Lower leg skin (tissue), 4 donors: ENCODE data around the gene AAMP. TPM values are rescaled to one million over a fixed set of nuclear protein-coding genes. Genes with fewer than 3 reads are reported as not detected.

Experiments used
- DNase-seq, 2 donors: peaks; one replicate each; pipeline ENCODE4 v3.0.0-alpha.2; 2019; ENCODE audit warnings: low spot score in 2 of 2
- H3K4me3 ChIP-seq: fragments of 200-600 bp; sonication (generic); 2 replicates; pipeline ENCODE4 v1.5.1; 2017; ENCODE audit warnings: mild to moderate bottlenecking, low read depth; ENCODE audit not compliant: poor library complexity, severe bottlenecking
- POLR2A ChIP-seq, 2 donors: fragments of 450-650 bp; IDR thresholded peaks; one replicate each; pipeline ENCODE4 v1.6.1; 2016 to 2017; ENCODE audit warnings: antibody characterized with exemption in 2 of 2, mild to moderate bottlenecking in 1 of 2, moderate library complexity in 1 of 2
- WGBS, 2 donors: methylation state at CpG; one replicate each; pipeline ENCODE4 v1.1.5; 2018; 5-methylcytosine and 5-hydroxymethylcytosine counted together
- intact Hi-C: fragments of 100-400 bp; cut with DNase I; formaldehyde crosslinking; loops from one replicate; pipeline ENCODE4 v1.15.0; 2023; ENCODE audit warnings: low total_unique reads
- total RNA-seq, 4 donors: library from RNA; depleted of rRNA; stranded (reverse); fragments of >200 nt; gene quantifications; one replicate each; pipeline ENCODE4 v1.1.0, GENCODE V29; 2016
- TF ChIP-seq, protein P1 (sequence below), 3 donors: fragments of 450-650 bp; IDR thresholded peaks; one replicate each; pipeline ENCODE4 v1.5.1; 2016; ENCODE audit warnings: antibody characterized with exemption in 3 of 3, mild to moderate bottlenecking in 3 of 3, moderate library complexity in 2 of 3

The AAMP gene
- total RNA-seq, 4 donors from 2014 or later: 142 to 171 (median 151) TPM

DNA sequence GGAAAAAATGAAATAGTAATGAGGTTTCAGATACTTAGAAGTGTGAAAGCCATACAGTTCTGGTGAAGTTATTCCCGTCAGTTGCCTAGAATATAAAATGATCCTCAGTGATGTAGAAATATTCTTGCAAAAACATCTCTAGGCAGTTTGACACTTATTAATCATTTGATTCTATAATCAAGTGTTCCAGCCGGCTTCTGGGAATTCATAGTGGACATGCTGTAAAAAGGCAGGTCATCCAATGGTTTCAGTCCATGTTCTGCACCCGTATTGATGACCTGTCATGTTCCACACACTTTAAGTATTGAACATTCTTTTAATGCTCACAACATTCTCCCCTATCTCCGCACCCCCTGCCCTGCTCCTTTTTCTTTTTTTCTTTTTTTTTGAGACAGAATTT lies 33.1 kb downstream of the AAMP start:
- intact Hi-C loops: no loop called here
- WGBS, 2 donors: 87 to 95% methylated on average over 4 of the region's 4 CpGs
- DNase-seq: no peak
- H3K4me3 ChIP-seq: no peak overlapping the region
- TF ChIP-seq POLR2A (IDR thresholded peaks at IDR 0.05): no peak
- TF ChIP-seq, protein P1, sequence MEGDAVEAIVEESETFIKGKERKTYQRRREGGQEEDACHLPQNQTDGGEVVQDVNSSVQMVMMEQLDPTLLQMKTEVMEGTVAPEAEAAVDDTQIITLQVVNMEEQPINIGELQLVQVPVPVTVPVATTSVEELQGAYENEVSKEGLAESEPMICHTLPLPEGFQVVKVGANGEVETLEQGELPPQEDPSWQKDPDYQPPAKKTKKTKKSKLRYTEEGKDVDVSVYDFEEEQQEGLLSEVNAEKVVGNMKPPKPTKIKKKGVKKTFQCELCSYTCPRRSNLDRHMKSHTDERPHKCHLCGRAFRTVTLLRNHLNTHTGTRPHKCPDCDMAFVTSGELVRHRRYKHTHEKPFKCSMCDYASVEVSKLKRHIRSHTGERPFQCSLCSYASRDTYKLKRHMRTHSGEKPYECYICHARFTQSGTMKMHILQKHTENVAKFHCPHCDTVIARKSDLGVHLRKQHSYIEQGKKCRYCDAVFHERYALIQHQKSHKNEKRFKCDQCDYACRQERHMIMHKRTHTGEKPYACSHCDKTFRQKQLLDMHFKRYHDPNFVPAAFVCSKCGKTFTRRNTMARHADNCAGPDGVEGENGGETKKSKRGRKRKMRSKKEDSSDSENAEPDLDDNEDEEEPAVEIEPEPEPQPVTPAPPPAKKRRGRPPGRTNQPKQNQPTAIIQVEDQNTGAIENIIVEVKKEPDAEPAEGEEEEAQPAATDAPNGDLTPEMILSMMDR (IDR thresholded peaks at IDR 0.05): no peak

DNA sequence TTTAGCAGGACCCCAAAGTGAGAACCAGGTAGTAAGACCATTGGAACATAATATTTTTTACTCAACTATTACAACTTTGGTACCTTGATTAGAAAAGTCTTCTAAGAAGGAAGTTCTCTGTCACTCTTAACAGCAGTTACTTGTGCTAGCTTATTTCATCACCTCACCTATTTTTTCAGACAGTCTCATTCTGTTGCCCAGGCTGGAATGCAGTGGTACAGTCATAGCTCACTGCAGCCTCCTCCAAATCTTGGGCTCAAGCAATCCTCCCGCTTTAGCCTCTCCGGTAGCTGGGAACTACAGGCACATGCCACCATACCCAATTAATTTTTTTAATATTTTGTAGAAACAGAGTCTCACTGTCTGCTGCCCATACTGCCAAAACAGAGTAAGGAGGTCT lies 34.9 kb downstream of the AAMP start:
- no peak for DNase-seq
- H3K4me3 ChIP-seq: no peak overlapping the region
- intact Hi-C loops: no loop called here
- TF ChIP-seq, protein P1 (IDR thresholded peaks at IDR 0.05): no peak
- no peak for TF ChIP-seq POLR2A (IDR thresholded peaks at IDR 0.05)
- 98 to 100% methylated on average over 2 of the region's 2 CpGs for WGBS, 2 donors

DNA sequence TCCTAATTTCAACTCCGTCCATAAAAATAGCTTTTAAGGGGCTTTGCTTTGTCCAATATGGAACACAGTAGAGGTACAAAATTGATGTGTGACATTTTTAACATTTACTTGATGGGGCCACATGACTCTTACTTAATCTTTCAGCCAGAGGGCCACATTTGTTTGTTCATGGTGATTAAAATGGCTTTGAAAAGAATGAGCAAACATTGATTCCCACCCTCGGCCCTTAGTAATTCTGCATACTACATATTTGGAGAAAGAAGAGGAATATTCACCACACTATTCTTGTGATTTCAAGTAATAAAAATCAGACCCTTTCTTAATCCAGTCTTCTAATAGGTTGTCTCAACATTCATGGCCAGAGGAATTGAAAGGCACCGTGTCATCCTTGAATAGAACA lies 35.4 kb downstream of the AAMP start:
- 57 to 62% methylated on average over 3 of the region's 3 CpGs for WGBS, 2 donors
- no peak overlapping the region for H3K4me3 ChIP-seq
- DNase-seq: no peak
- TF ChIP-seq, protein P1 (IDR thresholded peaks at IDR 0.05): no peak
- no peak for TF ChIP-seq POLR2A (IDR thresholded peaks at IDR 0.05)
- intact Hi-C loops: no loop called here

DNA sequence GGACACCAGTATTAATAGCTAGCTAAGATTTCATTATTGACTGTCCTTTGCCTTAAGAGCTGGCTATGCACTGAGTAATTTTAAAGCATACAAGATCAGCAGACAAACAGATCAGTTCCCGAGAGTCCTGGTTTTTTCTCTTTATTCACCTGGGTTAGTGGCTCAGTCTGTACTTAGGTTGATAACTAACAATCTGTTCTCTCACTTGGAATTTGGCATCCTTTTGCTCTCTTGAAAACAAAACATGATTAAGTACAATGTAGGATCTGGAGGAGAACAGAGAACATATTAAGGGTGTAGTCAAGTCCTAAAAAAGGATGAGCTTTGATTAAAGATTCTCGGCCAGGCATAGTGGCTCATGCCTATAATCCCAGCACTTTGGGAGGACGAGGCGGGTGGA lies 36.4 kb downstream of the AAMP start:
- intact Hi-C loops: no loop called here
- no peak overlapping the region for H3K4me3 ChIP-seq
- TF ChIP-seq, protein P1 (IDR thresholded peaks at IDR 0.05): no peak
- TF ChIP-seq POLR2A (IDR thresholded peaks at IDR 0.05): no peak
- no peak for DNase-seq
- 87 to 92% methylated on average over 4 of the region's 4 CpGs for WGBS, 2 donors

DNA sequence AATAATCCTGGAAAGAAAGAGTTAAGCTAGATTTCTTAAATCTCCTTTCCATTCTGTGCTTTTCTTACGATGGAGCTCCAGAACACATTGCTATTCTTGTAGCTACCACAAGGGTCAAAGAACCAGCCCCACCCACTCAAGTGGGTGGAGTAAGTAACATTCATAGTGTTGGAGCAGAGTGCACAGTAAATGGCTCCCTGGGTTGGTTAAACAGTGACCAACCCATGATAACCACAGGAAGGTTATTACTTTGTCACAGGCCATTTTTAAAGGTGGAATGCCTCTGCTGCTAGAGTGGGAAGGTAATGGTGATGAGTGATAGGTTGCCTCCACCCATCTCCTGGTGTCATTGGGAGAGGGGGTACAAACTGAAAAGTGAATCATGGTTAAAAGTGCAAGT lies 39.1 kb downstream of the AAMP start:
- TF ChIP-seq, protein P1 (IDR thresholded peaks at IDR 0.05): no peak
- no peak for TF ChIP-seq POLR2A (IDR thresholded peaks at IDR 0.05)
- H3K4me3 ChIP-seq: no peak overlapping the region
- no peak for DNase-seq
- intact Hi-C loops: no loop called here
- 0 to 3% methylated on average over 1 of the region's 1 CpG for whole genome bisulfite sequencing, 2 donors

DNA sequence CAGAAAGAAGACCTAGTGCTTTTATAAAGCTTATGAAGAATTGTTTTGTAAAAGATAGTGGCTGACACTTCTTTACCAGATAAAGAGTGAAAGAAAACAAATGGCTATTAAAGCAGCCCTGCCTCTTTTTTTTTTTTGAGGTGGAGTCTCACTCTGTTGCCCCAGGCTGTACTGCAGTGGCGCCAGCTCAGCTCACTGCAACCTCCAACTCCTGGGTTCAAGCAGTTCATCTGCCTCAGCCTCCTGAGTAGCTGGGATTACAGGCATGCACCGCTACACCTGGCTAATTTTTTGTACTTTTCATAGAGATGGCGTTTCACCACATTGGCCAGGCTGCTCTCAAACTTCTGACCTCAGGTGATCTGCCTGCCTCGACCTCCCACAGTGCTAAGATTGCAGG lies 40.1 kb downstream of the AAMP start:
- no peak overlapping the region for H3K4me3 ChIP-seq
- intact Hi-C loops: no loop called here
- 46 to 60% methylated on average over 4 of the region's 4 CpGs for WGBS, 2 donors
- no peak for DNase-seq
- TF ChIP-seq POLR2A (IDR thresholded peaks at IDR 0.05): no peak
- TF ChIP-seq, protein P1 (IDR thresholded peaks at IDR 0.05): no peak
